HEK293 (cell line): ENCODE results near the gene SLC29A3.

Experiments
- ZBTB21 ChIP-seq: fragments of 450-650 bp; formaldehyde crosslinking; IDR thresholded peaks from 2 replicates; pipeline ENCODE4 v1.5.1; 2017; ENCODE audit warnings: missing biosample characterization, missing genetic modification characterization
- ZNF843 ChIP-seq: fragments of 450-650 bp; formaldehyde crosslinking; IDR thresholded peaks from 2 replicates; pipeline ENCODE4 v1.5.1; 2016; ENCODE audit warnings: missing biosample characterization, missing genetic modification characterization
- ZSCAN23 ChIP-seq: fragments of 450-650 bp; formaldehyde crosslinking; IDR thresholded peaks from 2 replicates; pipeline ENCODE4 v1.5.1; 2016; ENCODE audit warnings: missing biosample characterization, missing genetic modification characterization
- TF ChIP-seq, protein P1 (sequence below): fragments of 450-650 bp; formaldehyde crosslinking; IDR thresholded peaks from 2 replicates; pipeline ENCODE4 v1.5.1; 2016; ENCODE audit warnings: missing biosample characterization, missing genetic modification characterization
- TF ChIP-seq, protein P2 (sequence below): fragments of 450-650 bp; formaldehyde crosslinking; optimal IDR thresholded peaks from 2 replicates; pipeline ENCODE3; 2016; ENCODE audit warnings: missing biosample characterization, mild to moderate bottlenecking, missing genetic modification characterization

DNA sequence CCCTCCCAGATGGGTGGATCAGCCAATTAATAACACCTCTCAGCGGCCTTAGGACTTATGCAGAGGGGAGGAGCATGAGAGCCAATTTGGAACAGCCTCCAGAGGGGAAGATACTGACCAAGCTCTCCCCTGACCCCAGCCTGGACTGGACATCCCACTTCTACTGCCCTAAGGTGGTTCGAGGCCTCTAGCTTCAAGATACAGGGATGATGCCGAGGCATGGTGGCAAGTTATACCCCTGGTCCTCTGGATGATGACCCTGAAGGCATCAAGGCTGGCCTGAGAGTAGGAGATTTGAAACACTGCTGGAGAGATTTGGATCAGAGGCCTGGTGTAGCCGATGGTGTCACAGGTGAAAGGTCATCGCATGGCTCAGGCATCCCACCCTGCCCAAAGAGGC is 80.9 kb downstream of the SLC29A3 start:
- TF ChIP-seq ZSCAN23 (no peak), ZBTB21 (tag by site-specific recombination) (no peak), ZNF843 (tag by site-specific recombination) (no peak)
- TF ChIP-seq, protein P1, sequence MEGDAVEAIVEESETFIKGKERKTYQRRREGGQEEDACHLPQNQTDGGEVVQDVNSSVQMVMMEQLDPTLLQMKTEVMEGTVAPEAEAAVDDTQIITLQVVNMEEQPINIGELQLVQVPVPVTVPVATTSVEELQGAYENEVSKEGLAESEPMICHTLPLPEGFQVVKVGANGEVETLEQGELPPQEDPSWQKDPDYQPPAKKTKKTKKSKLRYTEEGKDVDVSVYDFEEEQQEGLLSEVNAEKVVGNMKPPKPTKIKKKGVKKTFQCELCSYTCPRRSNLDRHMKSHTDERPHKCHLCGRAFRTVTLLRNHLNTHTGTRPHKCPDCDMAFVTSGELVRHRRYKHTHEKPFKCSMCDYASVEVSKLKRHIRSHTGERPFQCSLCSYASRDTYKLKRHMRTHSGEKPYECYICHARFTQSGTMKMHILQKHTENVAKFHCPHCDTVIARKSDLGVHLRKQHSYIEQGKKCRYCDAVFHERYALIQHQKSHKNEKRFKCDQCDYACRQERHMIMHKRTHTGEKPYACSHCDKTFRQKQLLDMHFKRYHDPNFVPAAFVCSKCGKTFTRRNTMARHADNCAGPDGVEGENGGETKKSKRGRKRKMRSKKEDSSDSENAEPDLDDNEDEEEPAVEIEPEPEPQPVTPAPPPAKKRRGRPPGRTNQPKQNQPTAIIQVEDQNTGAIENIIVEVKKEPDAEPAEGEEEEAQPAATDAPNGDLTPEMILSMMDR (tag by site-specific recombination), result no peak
- TF ChIP-seq, protein P2, sequence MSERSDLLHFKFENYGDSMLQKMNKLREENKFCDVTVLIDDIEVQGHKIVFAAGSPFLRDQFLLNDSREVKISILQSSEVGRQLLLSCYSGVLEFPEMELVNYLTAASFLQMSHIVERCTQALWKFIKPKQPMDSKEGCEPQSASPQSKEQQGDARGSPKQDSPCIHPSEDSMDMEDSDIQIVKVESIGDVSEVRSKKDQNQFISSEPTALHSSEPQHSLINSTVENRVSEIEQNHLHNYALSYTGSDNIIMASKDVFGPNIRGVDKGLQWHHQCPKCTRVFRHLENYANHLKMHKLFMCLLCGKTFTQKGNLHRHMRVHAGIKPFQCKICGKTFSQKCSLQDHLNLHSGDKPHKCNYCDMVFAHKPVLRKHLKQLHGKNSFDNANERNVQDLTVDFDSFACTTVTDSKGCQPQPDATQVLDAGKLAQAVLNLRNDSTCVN (tag by site-specific recombination), result no peak
